ENCODE measurements around the gene ATP6V0C.
A peak's percentile ranks its signal among the peaks of the same experiment; 100 is the strongest.

GRCh38 chr16:2514333-2515179 lies 804 bp downstream of the ATP6V0C start:
- peak; percentile 3 to 28 for TF ChIP-seq POLR2A (IDR thresholded peaks at IDR 0.05)
- no peak for TF ChIP-seq CTCF (IDR thresholded peaks at IDR 0.05 in 4 of 5, conservative IDR thresholded peaks at IDR 0.05 in 1 of 5)

All from gastrocnemius medialis (tissue), 4 donors.